HCT116 (cell line): Measurements from ENCODE around the gene ADORA2B. TPM values are rescaled to one million over a fixed set of nuclear protein-coding genes. Genes with fewer than 3 reads are reported as not detected.

ENCODE experiments used
- ATAC-seq: fragments of 200-7000 bp; cut with Tn5 transposase; 2 replicates; pipeline ENCODE4 v1.9.1; 2020; ENCODE audit warnings: mild to moderate bottlenecking, moderate library complexity
- BruUV-seq: library from RNA; stranded (reverse); fragments of 400-500 nt; replicated peaks from 2 replicates; lab custom pipeline; 2021; lab: Mats Ljungman, UMichigan
- CTCF ChIA-PET: fragments of 300-600 bp; sonication (Branson Sonifier 250); formaldehyde crosslinking; loops from one replicate; lab custom pipeline; 2021; ENCODE audit warnings: antibody characterized with exemption; lab: Charles Lee
- POLR2A ChIA-PET: fragments of 300-600, 350-600 bp; sonication (Branson Sonifier 250); formaldehyde crosslinking; loops from one replicate; lab custom pipeline; 2021; ENCODE audit warnings: antibody characterized with exemption; lab: Charles Lee
- RAD21 ChIA-PET, 2 experiments: fragments of 300-600 bp; sonication (Branson Sonifier 250); formaldehyde crosslinking; loops; one replicate each; lab custom pipeline; 2023; ENCODE audit warnings: low total read pairs in 2 of 2; ENCODE audit not compliant: uncharacterized antibody in 2 of 2, unreplicated experiment in 2 of 2, low non-redundant PET in 1 of 2; lab: Charles Lee
- DNase-seq: peaks from one replicate; pipeline ENCODE4 v3.0.0-alpha.2; 2010; ENCODE audit warnings: low read depth, low spot score
- H2AFZ ChIP-seq: fragments of 200-600 bp; shearing (Covaris generic), sonication (generic); 2 replicates; pipeline ENCODE4 v1.6.1; 2017; ENCODE audit warnings: low read depth, mixed run types, mixed read lengths, antibody characterized with exemption, low read length; ENCODE audit not compliant: poor library complexity, severe bottlenecking
- H3K27ac ChIP-seq: 2 replicates; pipeline ENCODE4 v1.5.1; 2012; ENCODE audit warnings: low read depth, low read length
- H3K27me3 ChIP-seq: fragments of 200-600 bp; sonication (generic); 2 replicates; pipeline ENCODE4 v1.6.1; 2016; ENCODE audit warnings: mixed run types, low read length, mixed read lengths; ENCODE audit not compliant: insufficient read depth
- H3K36me3 ChIP-seq, 2 experiments: fragments of 200-500 bp in 1 of 2; fragments of 200-600 bp in 1 of 2; sonication (Bioruptor generic) in 1 of 2; sonication (generic) in 1 of 2; 2 replicates each; pipeline versions ENCODE4 v1.5.1 to v1.6.1; 2014 to 2016; ENCODE audit warnings: low read length in 2 of 2, inconsistent platforms in 1 of 2, mixed read lengths in 1 of 2, mixed run types in 1 of 2; ENCODE audit not compliant: insufficient read depth in 2 of 2, control insufficient read depth in 1 of 2
- H3K4me1 ChIP-seq, 2 experiments: fragments of 200-600 bp in 1 of 2; sonication (generic) in 1 of 2; 2 replicates each; pipeline versions ENCODE4 v1.5.1 to v1.6.1; 2012 to 2017; ENCODE audit warnings: low read length in 2 of 2, inconsistent platforms in 1 of 2, mild to moderate bottlenecking in 1 of 2, mixed read lengths in 1 of 2, mixed run types in 1 of 2, moderate library complexity in 1 of 2; ENCODE audit not compliant: insufficient read depth in 2 of 2, control insufficient read depth in 1 of 2
- H3K4me2 ChIP-seq: fragments of 200-600 bp; sonication (generic); 2 replicates; pipeline ENCODE4 v1.6.1; 2017; ENCODE audit warnings: mixed run types, low read length, mixed read lengths
- H3K4me3 ChIP-seq, 2 experiments: fragments of 200-600 bp in 1 of 2; sonication (generic) in 1 of 2; replicated peaks in 1 of 2; 2 replicates each; pipeline ENCODE4 v1.5.1; 2011 to 2016; ENCODE audit warnings: low read length in 2 of 2, control low read depth in 1 of 2, low read depth in 1 of 2, mild to moderate bottlenecking in 1 of 2, mixed read lengths in 1 of 2, mixed run types in 1 of 2
- H3K79me2 ChIP-seq: fragments of 200-600 bp; sonication (generic); 2 replicates; pipeline ENCODE4 v1.6.1; 2017; ENCODE audit warnings: mild to moderate bottlenecking, mixed run types, low read length, moderate library complexity, mixed read lengths; ENCODE audit not compliant: insufficient read depth
- H3K9ac ChIP-seq: fragments of 200-600 bp; sonication (generic); 2 replicates; pipeline ENCODE4 v1.6.1; 2016; ENCODE audit warnings: low read length, mixed read lengths
- H3K9me2 ChIP-seq: fragments of 200-600 bp; sonication (generic), shearing (Covaris generic); 2 replicates; pipeline ENCODE4 v1.6.1; 2017; ENCODE audit warnings: mixed run types, mild to moderate bottlenecking, moderate library complexity; ENCODE audit not compliant: insufficient read depth
- H3K9me3 ChIP-seq, 2 experiments: fragments of 200-500 bp in 1 of 2; fragments of 200-600 bp in 1 of 2; sonication (Bioruptor generic) in 1 of 2; sonication (generic) in 1 of 2; 2 replicates each; pipeline ENCODE4 v1.6.1; 2014 to 2017; ENCODE audit warnings: low read length in 2 of 2, mixed read lengths in 2 of 2, inconsistent platforms in 1 of 2, low read depth in 1 of 2, mild to moderate bottlenecking in 1 of 2, mixed run types in 1 of 2, moderate library complexity in 1 of 2; ENCODE audit not compliant: control insufficient read depth in 1 of 2, insufficient read depth in 1 of 2
- H4K20me1 ChIP-seq: fragments of 200-600 bp; sonication (generic), shearing (Covaris generic); 2 replicates; pipeline ENCODE4 v1.6.1; 2017; ENCODE audit warnings: mixed run types, mild to moderate bottlenecking, moderate library complexity; ENCODE audit not compliant: insufficient read depth
- CEBPB ChIP-seq: IDR thresholded peaks from 2 replicates; pipeline ENCODE4 v1.6.1; 2012; ENCODE audit warnings: low read depth
- EGR1 ChIP-seq: IDR thresholded peaks from 2 replicates; pipeline ENCODE4 v1.6.1; 2012; ENCODE audit warnings: low read depth
- ELF1 ChIP-seq: IDR thresholded peaks from 2 replicates; pipeline ENCODE4 v1.6.1; 2012; ENCODE audit warnings: low read depth, borderline replicate concordance
- EZH2 ChIP-seq: fragments of 200-600 bp; sonication (generic); IDR thresholded peaks from 2 replicates; pipeline ENCODE4 v1.6.1; 2017; ENCODE audit warnings: antibody characterized with exemption, mixed run types
- EZH2phosphoT487 ChIP-seq: fragments of 200-600 bp; IDR thresholded peaks from 2 replicates; pipeline ENCODE4 v1.6.1; 2018; ENCODE audit warnings: antibody characterized with exemption, borderline replicate concordance
- FOSL1 ChIP-seq: IDR thresholded peaks from 2 replicates; pipeline ENCODE4 v1.6.1; 2012; ENCODE audit warnings: low read depth
- JUND ChIP-seq: IDR thresholded peaks from 2 replicates; pipeline ENCODE4 v1.6.1; 2012
- POLR2A ChIP-seq: IDR thresholded peaks from 2 replicates; pipeline ENCODE4 v1.7.0; 2011; ENCODE audit warnings: borderline replicate concordance; ENCODE audit not compliant: insufficient read depth, insufficient read length; ENCODE audit errors: extremely low read depth
- POLR2AphosphoS5 ChIP-seq: IDR thresholded peaks from 2 replicates; pipeline ENCODE4 v1.6.1; 2011; ENCODE audit warnings: mild to moderate bottlenecking, low read depth, low read length, moderate library complexity
- RAD21 ChIP-seq: IDR thresholded peaks from 2 replicates; pipeline ENCODE4 v1.6.1; 2012; ENCODE audit warnings: low read depth, mild to moderate bottlenecking
- SIN3A ChIP-seq: IDR thresholded peaks from 2 replicates; pipeline ENCODE4 v1.6.1; 2012; ENCODE audit warnings: low read depth
- SRF ChIP-seq: IDR thresholded peaks from 2 replicates; pipeline ENCODE4 v1.6.1; 2012; ENCODE audit warnings: low read depth
- TCF7L2 ChIP-seq: IDR thresholded peaks from 2 replicates; pipeline ENCODE4 v1.7.0; 2011; ENCODE audit warnings: borderline replicate concordance, inconsistent platforms; ENCODE audit not compliant: insufficient read depth, insufficient read length; ENCODE audit errors: extremely low read depth
- ZFX ChIP-seq: fragments of 450-650 bp; IDR thresholded peaks from 2 replicates; pipeline ENCODE4 v1.6.1; 2017
- intact Hi-C: fragments of 100-400 bp; cut with micrococcal nuclease; formaldehyde crosslinking; loops from 2 replicates; pipeline ENCODE4 v1.10.0; 2022
- total RNA-seq: library from RNA; stranded (reverse); gene quantifications from one replicate; pipeline ENCODE4 v1.2.1, GENCODE V29; 2021; ENCODE audit not compliant: unreplicated experiment
- TF ChIP-seq, protein P1 (sequence below): IDR thresholded peaks from 2 replicates; pipeline ENCODE4 v1.6.1; 2011; ENCODE audit warnings: mild to moderate bottlenecking, low read length, moderate library complexity; ENCODE audit not compliant: insufficient replicate concordance; ENCODE audit errors: extremely low read depth
- TF ChIP-seq, protein P2 (sequence below): IDR thresholded peaks from 2 replicates; pipeline ENCODE4 v1.6.1; 2012; ENCODE audit warnings: low read depth

The ADORA2B gene
- total RNA-seq, 1 experiment from 2014 or later, result 47.5 TPM

DNA sequence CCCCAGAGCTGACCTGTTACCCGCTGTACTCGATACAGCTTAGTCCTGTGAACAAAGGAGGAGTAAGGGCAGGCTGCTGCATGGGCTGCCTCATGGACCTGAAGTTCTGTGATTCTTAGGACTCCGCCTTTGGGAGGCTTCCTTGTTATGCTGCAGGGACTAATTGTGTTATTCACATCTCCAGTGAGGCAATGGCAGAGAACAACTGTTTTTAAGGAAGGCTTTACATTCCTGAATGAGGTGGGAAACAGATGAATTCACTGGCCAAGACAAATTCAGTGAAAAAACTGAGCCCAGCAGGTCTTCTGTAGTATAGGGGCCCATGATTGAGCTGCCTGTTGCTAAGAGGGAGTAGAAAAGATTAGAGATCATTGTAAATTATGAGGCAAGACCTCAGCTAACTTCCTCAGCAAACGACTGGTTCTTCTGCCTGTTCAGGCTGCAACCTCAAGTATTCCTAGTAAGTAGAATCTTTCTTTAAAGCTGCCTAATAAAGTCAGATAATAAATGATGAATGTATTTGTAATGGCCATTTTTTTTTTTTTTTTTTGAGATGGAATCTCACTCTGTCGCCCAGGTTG is 26.3 kb downstream of the ADORA2B start:
- no TSS peak for BruUV-seq
- Histone ChIP-seq H3K4me3 (no peak overlapping the region), H3K27me3 (no peaks in the 10 kb centered on the region), H3K9ac (no peak overlapping the region), H3K4me1 (peaks cover 33 to 81% of the 10 kb centered on the region in 2 experiments), H3K36me3 (peaks cover 0 to 48% of the 10 kb centered on the region in 2 experiments; a peak in 2 of 4 replicates), H3K4me2 (no peak overlapping the region), H4K20me1 (no peaks in the 10 kb centered on the region), H3K9me3 (no peaks in the 10 kb centered on the region), H3K27ac (no peak overlapping the region), H3K9me2 (no peaks in the 10 kb centered on the region), H3K79me2 (peaks cover 97% of the 10 kb centered on the region), H2AFZ (no peak overlapping the region)
- CTCF ChIA-PET, result interaction anchor here (0.8 kb wide), 1 partner anchor 26 kb away, joined by 3 read pairs; the partner anchor contains the start of gene ADORA2B
- RAD21 ChIA-PET, result no interaction called here
- DNase-seq (no peak), ATAC-seq (no peak)
- no peak for TF ChIP-seq POLR2AphosphoS5
- TF ChIP-seq TCF7L2, result no peak
- POLR2A ChIA-PET, result interaction anchor here (0.5 kb wide), 1 partner anchor 23 kb away, joined by 3 read pairs; no protein-coding TSS in a partner anchor
- intact Hi-C loops, result no loop called here

DNA sequence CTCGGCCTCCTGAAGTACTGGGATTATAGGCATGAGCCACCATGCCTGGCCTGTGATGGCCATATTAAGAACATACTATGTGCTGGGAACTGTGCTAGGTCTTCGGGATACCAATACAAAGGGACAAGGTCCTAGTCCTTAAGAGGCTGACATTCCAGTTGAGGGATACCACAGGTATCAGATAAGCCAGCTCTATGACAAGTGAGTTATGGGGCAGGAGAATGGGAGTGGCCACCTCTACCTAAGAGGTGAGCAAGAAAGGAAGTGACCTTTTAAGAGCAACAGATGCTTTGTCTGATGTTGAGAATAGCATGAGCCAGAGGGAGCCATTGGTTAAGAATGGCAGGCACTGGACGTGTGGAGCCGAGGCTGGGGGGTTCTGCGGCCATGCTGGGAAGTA is 27.0 kb downstream of the ADORA2B start:
- BruUV-seq, result no TSS peak
- Histone ChIP-seq H3K9ac (no peak overlapping the region), H3K27me3 (no peaks in the 10 kb centered on the region), H2AFZ (no peak overlapping the region), H3K79me2 (peaks cover 97% of the 10 kb centered on the region), H3K27ac (no peak overlapping the region), H3K9me2 (no peaks in the 10 kb centered on the region), H4K20me1 (no peaks in the 10 kb centered on the region), H3K9me3 (no peaks in the 10 kb centered on the region), H3K4me2 (no peak overlapping the region), H3K36me3 (peaks cover 6 to 55% of the 10 kb centered on the region in 2 experiments; a peak in 3 of 4 replicates), H3K4me1 (peaks cover 26 to 77% of the 10 kb centered on the region in 2 experiments), H3K4me3 (no peak overlapping the region)
- ChIA-PET CTCF (no interaction called here), POLR2A (interaction anchor here (0.5 kb wide), 1 partner anchor 23 kb away, joined by 3 read pairs; no protein-coding TSS in a partner anchor), RAD21 (no interaction called here)
- DNase-seq (no peak), ATAC-seq (no peak)
- intact Hi-C loops, result no loop called here
- TF ChIP-seq FOSL1, result no peak
- no peak for TF ChIP-seq POLR2A
- no peak for TF ChIP-seq EZH2
- TF ChIP-seq SRF, result no peak
- no peak for TF ChIP-seq EGR1
- no peak for TF ChIP-seq EZH2phosphoT487
- TF ChIP-seq, protein P1, sequence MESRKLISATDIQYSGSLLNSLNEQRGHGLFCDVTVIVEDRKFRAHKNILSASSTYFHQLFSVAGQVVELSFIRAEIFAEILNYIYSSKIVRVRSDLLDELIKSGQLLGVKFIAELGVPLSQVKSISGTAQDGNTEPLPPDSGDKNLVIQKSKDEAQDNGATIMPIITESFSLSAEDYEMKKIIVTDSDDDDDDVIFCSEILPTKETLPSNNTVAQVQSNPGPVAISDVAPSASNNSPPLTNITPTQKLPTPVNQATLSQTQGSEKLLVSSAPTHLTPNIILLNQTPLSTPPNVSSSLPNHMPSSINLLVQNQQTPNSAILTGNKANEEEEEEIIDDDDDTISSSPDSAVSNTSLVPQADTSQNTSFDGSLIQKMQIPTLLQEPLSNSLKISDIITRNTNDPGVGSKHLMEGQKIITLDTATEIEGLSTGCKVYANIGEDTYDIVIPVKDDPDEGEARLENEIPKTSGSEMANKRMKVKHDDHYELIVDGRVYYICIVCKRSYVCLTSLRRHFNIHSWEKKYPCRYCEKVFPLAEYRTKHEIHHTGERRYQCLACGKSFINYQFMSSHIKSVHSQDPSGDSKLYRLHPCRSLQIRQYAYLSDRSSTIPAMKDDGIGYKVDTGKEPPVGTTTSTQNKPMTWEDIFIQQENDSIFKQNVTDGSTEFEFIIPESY, result no peak
- TF ChIP-seq ELF1, result no peak
- TF ChIP-seq CEBPB, result no peak
- TF ChIP-seq RAD21, result no peak
- TF ChIP-seq, protein P2, sequence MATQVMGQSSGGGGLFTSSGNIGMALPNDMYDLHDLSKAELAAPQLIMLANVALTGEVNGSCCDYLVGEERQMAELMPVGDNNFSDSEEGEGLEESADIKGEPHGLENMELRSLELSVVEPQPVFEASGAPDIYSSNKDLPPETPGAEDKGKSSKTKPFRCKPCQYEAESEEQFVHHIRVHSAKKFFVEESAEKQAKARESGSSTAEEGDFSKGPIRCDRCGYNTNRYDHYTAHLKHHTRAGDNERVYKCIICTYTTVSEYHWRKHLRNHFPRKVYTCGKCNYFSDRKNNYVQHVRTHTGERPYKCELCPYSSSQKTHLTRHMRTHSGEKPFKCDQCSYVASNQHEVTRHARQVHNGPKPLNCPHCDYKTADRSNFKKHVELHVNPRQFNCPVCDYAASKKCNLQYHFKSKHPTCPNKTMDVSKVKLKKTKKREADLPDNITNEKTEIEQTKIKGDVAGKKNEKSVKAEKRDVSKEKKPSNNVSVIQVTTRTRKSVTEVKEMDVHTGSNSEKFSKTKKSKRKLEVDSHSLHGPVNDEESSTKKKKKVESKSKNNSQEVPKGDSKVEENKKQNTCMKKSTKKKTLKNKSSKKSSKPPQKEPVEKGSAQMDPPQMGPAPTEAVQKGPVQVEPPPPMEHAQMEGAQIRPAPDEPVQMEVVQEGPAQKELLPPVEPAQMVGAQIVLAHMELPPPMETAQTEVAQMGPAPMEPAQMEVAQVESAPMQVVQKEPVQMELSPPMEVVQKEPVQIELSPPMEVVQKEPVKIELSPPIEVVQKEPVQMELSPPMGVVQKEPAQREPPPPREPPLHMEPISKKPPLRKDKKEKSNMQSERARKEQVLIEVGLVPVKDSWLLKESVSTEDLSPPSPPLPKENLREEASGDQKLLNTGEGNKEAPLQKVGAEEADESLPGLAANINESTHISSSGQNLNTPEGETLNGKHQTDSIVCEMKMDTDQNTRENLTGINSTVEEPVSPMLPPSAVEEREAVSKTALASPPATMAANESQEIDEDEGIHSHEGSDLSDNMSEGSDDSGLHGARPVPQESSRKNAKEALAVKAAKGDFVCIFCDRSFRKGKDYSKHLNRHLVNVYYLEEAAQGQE, result no peak
- TF ChIP-seq ZFX, result no peak
- TF ChIP-seq SIN3A, result no peak
- TF ChIP-seq TCF7L2, result no peak
- no peak for TF ChIP-seq JUND
